T-helper 17 cell (primary cell): Measurements from ENCODE around the gene LIMS2. TPM values are rescaled to one million over a fixed set of nuclear protein-coding genes. Genes with fewer than 3 reads are reported as not detected.
A peak's percentile ranks its signal among the peaks of the same experiment; 100 is the strongest.

Experiments
- ATAC-seq: fragments of 150-1000 bp; cut with Tn5 transposase; 2 replicates; pipeline ENCODE4 v1.10.0; 2021; ENCODE audit warnings: mild to moderate bottlenecking, moderate library complexity
- DNase-seq, 3 donors: peaks; one replicate each; pipeline versions ENCODE4 v3.0.0 to v3.0.0-alpha.2; 2020 to 2021
- H3K9me3 ChIP-seq: one replicate; pipeline ENCODE4 v1.7.0; 2013; ENCODE audit warnings: low read length, mild to moderate bottlenecking; ENCODE audit not compliant: control insufficient read depth, poor library complexity, severe bottlenecking
- H3K27ac Mint-ChIP-seq: one replicate; pipeline ENCODE4 v1.8.0; 2022; ENCODE audit warnings: mild to moderate bottlenecking, moderate library complexity, mixed read lengths
- H3K27me3 Mint-ChIP-seq: one replicate; pipeline ENCODE4 v1.8.0; 2022; ENCODE audit warnings: mixed read lengths
- H3K36me3 Mint-ChIP-seq: one replicate; pipeline ENCODE4 v1.8.0; 2022; ENCODE audit warnings: low read depth, mixed read lengths
- H3K4me1 Mint-ChIP-seq: one replicate; pipeline ENCODE4 v1.8.0; 2022; ENCODE audit warnings: mild to moderate bottlenecking, mixed read lengths
- H3K4me3 Mint-ChIP-seq: one replicate; pipeline ENCODE4 v1.8.0; 2022; ENCODE audit warnings: mild to moderate bottlenecking, moderate library complexity, mixed read lengths
- total RNA-seq, 4 donors: library from RNA in 2 of 4; stranded (reverse) in 2 of 4; gene quantifications; one replicate each; pipeline ENCODE4 v1.2.3 and lab custom pipeline; 2022 to 2026

LIMS2 gene, protein sequence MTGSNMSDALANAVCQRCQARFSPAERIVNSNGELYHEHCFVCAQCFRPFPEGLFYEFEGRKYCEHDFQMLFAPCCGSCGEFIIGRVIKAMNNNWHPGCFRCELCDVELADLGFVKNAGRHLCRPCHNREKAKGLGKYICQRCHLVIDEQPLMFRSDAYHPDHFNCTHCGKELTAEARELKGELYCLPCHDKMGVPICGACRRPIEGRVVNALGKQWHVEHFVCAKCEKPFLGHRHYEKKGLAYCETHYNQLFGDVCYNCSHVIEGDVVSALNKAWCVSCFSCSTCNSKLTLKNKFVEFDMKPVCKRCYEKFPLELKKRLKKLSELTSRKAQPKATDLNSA
- 1 to 10 TPM; 2.9 to 7.7 TPM for total RNA-seq
- total RNA-seq (lab: John Stamatoyannopoulos, UW): 2.3 to 3.2 reads per million in 2 donors

DNA sequence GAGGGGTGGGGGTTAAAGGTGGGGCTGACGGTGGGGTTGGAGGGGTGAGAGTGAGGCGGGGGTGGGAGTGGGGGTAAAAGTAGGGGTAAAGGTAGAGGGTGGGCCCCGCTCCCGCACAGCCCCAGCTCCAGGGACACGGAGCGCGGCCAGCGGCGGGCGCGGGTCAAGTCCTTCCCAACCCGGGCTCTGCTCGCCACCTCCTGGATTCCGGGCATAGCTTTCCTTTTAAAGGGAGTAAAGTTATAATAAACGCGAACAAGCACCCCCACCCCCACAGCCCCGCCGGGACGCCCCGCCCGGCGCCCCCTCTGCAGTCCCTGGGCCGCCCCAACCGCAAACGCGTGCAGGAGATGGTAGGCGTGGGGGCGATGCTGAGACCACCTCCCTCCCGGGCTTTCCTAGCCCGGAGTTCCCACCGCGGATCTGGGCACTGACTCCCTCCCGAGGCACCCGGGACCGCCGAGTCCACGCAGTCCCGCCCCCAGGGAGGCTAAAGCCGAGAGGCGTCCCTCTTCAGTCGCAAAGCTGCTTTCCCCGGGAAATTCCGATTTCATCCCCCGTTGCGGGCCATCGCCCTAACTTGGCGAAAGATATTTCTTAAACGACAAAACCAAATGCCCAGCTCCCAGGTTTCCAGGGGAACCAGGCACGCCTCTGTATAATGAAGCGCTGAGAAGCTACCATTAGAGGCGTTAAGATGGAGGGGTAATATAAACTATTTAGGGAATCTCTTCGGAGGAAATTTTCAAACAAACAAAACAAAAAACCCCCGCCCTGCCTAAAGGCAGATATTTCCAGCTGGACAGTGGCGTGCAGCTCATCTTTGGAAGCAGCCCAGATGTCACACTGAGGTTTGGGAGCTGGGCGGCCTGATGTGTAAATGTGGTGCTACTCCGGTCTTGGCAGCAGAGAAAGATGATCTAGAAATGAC is at the start of gene LIMS2:
LIMS2 (minus strand) TSS at position 200 of the 931 bp plus-strand sequence. CDS start 506 bp downstream, outside the sequence.
- no peaks in the 10 kb centered on the region for H3K9me3 ChIP-seq
- Mint-ChIP-seq H3K27me3 (peaks cover 76% of the 10 kb centered on the region), H3K36me3 (peaks cover 14% of the 10 kb centered on the region), H3K4me3 (peak within 1 kb of the TSS; percentile 82), H3K4me1 (peaks cover 16% of the 10 kb centered on the region), H3K27ac (no peak within 1 kb of the TSS)
- DNase-seq (no peak), ATAC-seq (no peak)

DNA sequence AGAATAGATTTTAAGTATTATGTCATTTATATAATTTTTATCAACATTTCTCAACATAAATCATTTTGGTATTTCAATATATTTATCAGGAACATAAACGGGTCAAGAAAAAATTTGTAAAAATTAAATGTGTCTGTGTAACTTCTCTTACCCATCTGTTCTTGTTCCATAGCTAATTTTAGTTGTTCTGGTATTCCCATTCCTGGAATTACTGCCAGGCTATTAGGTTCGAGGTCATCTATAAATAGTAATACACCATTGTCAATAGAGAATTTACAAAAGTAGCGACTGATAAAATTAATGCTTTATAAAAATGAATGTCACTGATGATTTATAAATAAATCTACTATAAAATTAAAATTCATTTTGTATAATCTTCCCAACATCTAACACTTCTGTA is 47.5 kb upstream of the LIMS2 start:
- no peak overlapping the region for H3K4me3 Mint-ChIP-seq
- peaks cover 4% of the 10 kb centered on the region for H3K4me1 Mint-ChIP-seq
- H3K9me3 ChIP-seq: no peaks in the 10 kb centered on the region
- no peaks in the 10 kb centered on the region for H3K27me3 Mint-ChIP-seq
- H3K36me3 Mint-ChIP-seq: no peaks in the 10 kb centered on the region
- ATAC-seq (no peak), DNase-seq (no peak)
- H3K27ac Mint-ChIP-seq: no peak overlapping the region

DNA sequence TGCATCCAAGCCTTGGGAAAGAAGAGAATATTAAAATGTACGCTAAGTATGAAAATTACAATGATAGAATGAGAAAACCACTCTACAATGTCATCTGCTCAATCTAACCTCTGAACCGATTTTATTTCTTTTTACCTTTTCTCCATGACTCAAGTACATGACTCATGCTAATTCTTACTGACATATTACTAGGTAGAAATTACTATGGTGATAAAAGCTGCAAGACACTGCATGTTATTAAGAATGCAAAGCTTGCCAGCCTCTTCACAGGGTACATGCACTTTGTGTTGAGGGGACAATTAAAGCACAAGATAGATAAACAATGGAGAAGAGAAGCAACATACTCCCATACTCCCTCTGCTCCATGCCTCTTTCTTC is 46.6 kb upstream of the LIMS2 start:
- no peak for ATAC-seq
- Mint-ChIP-seq H3K4me3 (no peak overlapping the region), H3K27ac (no peak overlapping the region), H3K4me1 (peaks cover 4% of the 10 kb centered on the region), H3K27me3 (no peaks in the 10 kb centered on the region), H3K36me3 (no peaks in the 10 kb centered on the region)
- no peaks in the 10 kb centered on the region for H3K9me3 ChIP-seq
- DNase-seq: no peak

DNA sequence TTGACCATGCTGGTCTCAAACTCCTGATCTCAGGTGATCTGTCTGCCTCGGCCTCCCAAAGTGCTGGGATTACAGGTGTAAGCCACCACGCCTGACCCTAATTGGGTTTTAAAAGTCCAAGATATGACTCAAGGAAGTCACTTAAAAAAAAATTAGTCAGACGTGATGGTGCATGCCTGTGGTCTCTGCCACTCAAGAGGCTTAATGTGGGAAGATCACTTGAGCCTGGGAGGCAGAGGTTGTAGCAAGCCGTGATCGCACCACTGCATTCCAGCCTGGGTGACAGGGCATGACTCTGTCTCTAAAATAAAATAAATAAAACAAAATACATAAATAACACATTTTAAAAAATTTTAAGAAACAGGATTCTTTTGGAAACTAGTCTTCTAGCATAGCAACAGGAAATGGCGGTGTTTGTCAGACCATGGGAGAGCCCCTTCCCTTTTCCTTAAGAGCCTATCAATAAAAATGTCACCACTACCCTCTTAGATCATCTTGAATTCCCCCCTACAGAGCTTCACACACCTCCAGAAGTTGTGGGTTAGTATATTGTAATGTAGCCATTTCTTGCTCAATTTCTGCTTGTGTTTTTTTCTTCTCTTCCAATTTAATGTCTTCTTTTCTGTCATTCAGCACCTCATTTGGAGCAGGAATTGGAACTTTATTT is 46.1 kb upstream of the LIMS2 start:
- no peaks in the 10 kb centered on the region for H3K9me3 ChIP-seq
- Mint-ChIP-seq H3K36me3 (peaks cover 1% of the 10 kb centered on the region), H3K4me1 (peaks cover 3% of the 10 kb centered on the region), H3K27ac (no peak overlapping the region), H3K27me3 (no peaks in the 10 kb centered on the region), H3K4me3 (no peak overlapping the region)
- DNase-seq (no peak), ATAC-seq (no peak)

DNA sequence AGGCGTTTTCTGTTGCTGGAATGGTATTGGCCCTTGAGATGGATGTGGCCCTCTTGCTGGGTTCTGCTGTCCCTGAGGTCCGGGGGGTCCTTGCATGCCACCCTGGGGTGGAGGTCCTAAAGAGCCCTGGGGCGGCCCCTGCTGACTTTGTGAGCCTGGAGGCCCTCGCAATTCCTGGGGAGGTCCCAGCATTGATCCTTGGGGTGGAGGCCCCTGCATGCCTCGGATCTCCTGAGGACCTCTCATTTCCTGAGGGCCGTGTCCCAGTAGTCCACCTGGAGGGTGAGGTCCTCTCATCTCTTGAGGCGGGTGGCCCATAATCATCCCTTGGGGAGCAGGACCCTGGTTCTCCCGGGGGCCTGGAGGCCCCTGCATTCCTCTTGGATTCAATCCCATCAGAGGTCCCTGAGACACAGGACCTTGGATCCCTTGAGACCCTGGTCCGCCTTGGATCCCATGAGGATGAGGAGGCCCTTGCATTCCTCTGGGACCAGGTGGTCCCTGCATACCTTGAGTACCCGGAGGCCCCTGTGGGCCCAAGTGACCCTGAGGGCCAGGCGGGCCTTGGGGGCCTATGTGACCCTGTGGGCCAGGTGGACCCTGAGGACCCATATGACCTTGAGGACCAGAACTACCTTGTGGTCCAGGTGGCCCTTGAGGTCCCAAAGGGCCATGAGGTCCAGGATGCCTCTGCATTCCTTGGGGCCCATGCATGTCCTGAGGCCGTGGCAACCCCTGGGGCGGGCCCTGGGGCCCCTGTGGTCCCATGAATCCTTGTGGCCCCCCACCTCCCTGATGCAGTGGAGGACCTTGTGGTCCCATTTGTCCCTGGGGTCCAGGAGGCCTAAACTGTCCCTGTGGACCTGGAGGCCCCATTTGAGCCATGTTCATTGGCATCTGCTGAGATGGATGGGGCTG is 44.2 kb upstream of the LIMS2 start:
- Mint-ChIP-seq H3K4me3 (no peak overlapping the region), H3K27ac (no peak overlapping the region), H3K36me3 (peaks cover 3% of the 10 kb centered on the region), H3K4me1 (peaks cover 4% of the 10 kb centered on the region), H3K27me3 (no peaks in the 10 kb centered on the region)
- DNase-seq (no peak), ATAC-seq (no peak)
- H3K9me3 ChIP-seq: no peaks in the 10 kb centered on the region

DNA sequence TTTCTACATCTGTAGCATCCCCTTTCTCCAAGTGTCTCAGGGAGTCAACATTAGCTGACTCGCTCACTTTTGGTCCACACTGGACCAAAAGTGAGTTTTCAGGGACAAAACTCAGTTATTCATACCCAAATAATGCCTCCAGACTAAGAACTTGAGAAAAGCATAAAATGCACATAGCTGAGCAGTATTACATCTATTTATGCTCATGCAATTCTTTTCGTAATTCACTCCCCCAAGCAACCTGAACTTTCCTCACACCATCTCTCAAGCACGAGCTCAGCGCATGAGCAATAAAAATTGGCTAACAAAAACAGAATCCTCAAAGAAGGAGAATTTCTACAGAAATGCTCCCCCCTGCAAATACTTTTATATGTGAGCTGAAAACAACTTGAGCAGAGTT is 42.9 kb upstream of the LIMS2 start:
- ATAC-seq: no peak
- Mint-ChIP-seq H3K36me3 (peaks cover 3% of the 10 kb centered on the region), H3K27ac (no peak overlapping the region)

DNA sequence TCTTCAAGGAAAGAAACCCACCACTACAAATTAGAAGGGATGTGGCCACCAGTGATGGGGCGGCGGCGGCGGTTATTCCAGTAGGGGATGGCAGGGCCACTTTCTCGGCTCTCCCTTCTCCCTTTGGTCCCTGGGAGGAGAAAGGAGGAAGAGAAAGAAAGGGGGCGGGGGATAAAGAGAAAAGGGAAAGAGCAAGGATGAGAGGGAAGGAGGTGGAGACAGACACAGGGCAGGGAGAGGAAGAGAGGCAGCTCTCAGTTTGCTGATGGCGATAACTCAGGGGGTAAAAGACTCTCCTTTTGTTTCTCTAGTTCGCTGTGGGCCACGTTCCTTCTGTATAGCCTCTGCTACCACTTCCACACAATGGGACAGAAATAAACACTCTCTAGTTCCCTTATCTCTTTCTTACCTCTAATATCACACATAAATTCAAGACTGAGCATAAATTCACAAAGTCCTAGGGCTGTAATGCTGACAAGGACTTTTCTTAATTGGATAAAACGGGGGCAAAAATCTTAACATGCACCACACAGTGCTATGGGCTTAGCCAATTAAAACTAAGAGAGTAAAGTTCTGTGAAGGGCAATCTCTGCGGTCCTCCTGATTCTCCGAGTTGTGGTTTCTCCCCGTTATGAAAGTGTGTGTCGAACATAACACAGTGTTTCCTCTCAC is 40.6 kb upstream of the LIMS2 start:
- H3K4me1 Mint-ChIP-seq: peaks cover 5% of the 10 kb centered on the region
- DNase-seq (no peak), ATAC-seq (no peak)
- peak overlapping the region; percentile 84 for H3K27ac Mint-ChIP-seq
- no peaks in the 10 kb centered on the region for H3K9me3 ChIP-seq
- H3K4me3 Mint-ChIP-seq: no peak overlapping the region
- no peaks in the 10 kb centered on the region for H3K27me3 Mint-ChIP-seq
- peaks cover 4% of the 10 kb centered on the region for H3K36me3 Mint-ChIP-seq

More for the DNA sequence above, 42.9 kb upstream of the LIMS2 start:
- Mint-ChIP-seq H3K4me1 (peaks cover 4% of the 10 kb centered on the region), H3K4me3 (no peak overlapping the region), H3K27me3 (no peaks in the 10 kb centered on the region)
- no peak for DNase-seq
- H3K9me3 ChIP-seq: no peaks in the 10 kb centered on the region

DNA sequence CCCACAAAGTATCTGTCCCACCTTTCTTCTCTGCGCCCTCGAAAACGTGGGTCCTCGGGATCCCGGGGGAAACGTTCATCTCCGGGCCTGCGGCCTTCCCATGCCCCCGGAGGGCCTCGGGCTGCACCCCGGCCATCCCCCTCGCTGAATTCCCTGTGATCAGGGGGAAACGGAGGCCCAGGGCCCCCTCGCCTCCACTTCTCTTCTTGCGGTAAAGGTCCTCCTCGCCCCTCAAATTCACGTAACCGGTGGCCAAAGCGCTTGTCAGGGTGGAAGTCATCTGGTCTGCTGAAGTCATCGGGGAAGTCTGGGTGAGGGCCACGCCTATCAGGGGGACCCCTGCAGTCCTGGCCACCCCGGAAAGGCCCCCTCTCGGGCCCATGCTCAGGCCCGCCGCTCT is 38.2 kb upstream of the LIMS2 start:
- Mint-ChIP-seq H3K36me3 (peaks cover 6% of the 10 kb centered on the region), H3K4me1 (peaks cover 8% of the 10 kb centered on the region), H3K27me3 (no peaks in the 10 kb centered on the region), H3K27ac (no peak overlapping the region), H3K4me3 (no peak overlapping the region)
- ATAC-seq: no peak
- no peak for DNase-seq
- no peaks in the 10 kb centered on the region for H3K9me3 ChIP-seq

DNA sequence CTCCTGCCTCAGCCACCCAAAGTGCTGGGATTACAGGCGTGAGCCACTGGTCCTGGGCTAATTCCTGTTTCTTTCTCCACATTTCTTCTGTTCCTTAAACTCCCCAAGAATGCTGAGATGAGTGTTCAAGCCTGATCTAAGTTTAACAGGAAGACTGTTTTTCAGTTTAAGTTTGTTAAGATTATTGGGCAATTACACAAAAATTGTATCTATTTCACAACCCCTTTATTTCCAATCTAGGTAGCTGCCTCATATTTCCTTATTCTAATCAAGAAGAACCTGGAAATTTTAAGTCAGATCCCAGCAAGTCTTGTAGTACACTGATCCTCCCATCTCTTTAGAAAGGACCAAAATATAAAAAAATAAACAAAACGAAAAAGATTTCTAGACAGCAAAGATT is 37.7 kb upstream of the LIMS2 start:
- DNase-seq (no peak), ATAC-seq (no peak)
- Mint-ChIP-seq H3K4me3 (no peak overlapping the region), H3K27me3 (no peaks in the 10 kb centered on the region), H3K27ac (peak overlapping the region; percentile 39), H3K4me1 (peaks cover 8% of the 10 kb centered on the region), H3K36me3 (peaks cover 6% of the 10 kb centered on the region)
- no peaks in the 10 kb centered on the region for H3K9me3 ChIP-seq

DNA sequence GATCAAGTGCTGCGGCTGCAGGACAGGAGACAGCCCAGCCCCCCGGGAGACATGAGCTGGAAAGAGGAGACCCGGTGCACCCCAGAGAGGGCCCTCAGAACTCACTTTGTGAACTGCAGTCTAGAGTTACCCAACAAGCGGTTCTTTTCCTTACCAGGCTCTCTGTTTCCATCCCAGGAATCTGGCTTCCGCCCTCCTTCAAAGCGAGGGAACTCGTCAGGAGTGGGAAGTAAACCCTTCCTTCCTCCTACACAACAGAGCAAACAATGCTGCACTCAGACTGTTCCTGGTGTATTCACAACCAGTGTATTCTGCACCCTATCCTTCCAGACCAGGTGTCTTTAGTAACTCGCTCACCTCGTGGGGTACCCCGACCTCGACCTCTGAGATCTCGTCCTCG is 34.0 kb upstream of the LIMS2 start:
- Mint-ChIP-seq H3K27ac (no peak overlapping the region), H3K36me3 (peaks cover 3% of the 10 kb centered on the region)

DNA sequence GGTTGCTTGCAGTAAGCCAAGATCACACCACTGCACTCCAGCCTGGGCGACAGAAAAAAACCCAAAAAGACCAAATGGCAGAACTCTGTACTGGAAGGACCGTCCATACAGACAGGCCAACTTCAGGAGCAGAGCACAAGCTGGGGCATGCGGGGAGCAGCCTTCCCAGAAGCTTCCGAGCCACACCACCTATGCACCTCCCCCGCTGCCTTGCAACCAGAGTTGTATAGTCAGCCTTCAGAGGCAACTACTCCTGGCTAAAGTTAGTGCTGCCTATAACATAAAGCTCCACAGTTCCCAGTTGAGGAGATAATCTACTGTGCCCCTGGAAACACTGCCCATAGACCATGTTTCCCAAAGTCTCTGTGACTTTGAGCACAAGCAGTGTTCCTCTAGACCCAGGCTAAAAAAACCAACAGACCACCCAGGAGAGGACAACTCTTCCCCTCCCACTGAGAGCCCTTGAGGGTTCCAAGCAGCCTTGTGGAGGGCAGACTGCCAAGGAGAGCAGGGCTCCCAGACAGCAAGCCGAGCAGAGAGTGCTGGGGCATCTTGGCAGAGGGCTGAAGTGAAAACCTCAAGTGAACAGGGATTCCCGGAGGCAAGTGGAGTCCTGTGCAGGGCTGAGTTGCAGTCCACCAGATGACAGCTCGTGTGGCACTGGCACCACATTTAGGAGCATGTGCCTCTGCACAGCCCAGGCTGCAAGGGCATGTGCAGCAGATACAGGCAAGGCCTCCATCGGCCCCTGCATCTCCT is 32.7 kb upstream of the LIMS2 start:
- Mint-ChIP-seq H3K27me3 (no peaks in the 10 kb centered on the region), H3K27ac (no peak overlapping the region), H3K4me1 (peaks cover 16% of the 10 kb centered on the region), H3K4me3 (no peak overlapping the region), H3K36me3 (peaks cover 3% of the 10 kb centered on the region)
- no peak for DNase-seq
- H3K9me3 ChIP-seq: no peaks in the 10 kb centered on the region
- no peak for ATAC-seq

More for the DNA sequence above, 34.0 kb upstream of the LIMS2 start:
- Mint-ChIP-seq H3K4me1 (peaks cover 14% of the 10 kb centered on the region), H3K4me3 (no peak overlapping the region), H3K27me3 (no peaks in the 10 kb centered on the region)
- no peaks in the 10 kb centered on the region for H3K9me3 ChIP-seq
- DNase-seq (no peak), ATAC-seq (no peak)
